K562 (cell line): ENCODE data around the gene CARD11. TPM values are rescaled to one million over a fixed set of nuclear protein-coding genes. Genes with fewer than 3 reads are reported as not detected.

Source experiments
- ATAC-seq: fragments of 200-7000 bp; cut with Tn5 transposase; 3 replicates; pipeline ENCODE4 v1.9.1; 2020; ENCODE audit warnings: moderate library complexity
- BruUV-seq: library from RNA; stranded (reverse); fragments of 400-500 nt; replicated peaks from 2 replicates; lab custom pipeline; 2021; lab: Mats Ljungman, UMichigan
- CTCF ChIA-PET: fragments of 300-600 bp; formaldehyde crosslinking; extraction: SDS; loops from one replicate; lab custom pipeline; 2021; ENCODE audit warnings: low intra/inter-chr PET ratio; lab: Yijun Ruan, JAX
- POLR2A ChIA-PET: fragments of 300-600, 350-650 bp; sonication (Branson Sonifier 250); formaldehyde crosslinking; extraction: SDS; loops from one replicate; lab custom pipeline; 2021; ENCODE audit warnings: antibody characterized with exemption, inconsistent platforms; lab: Yijun Ruan, JAX
- DNase-seq, 4 experiments: peaks; one replicate each; pipeline versions ENCODE4 v3.0.0 to v3.0.0-alpha.2; 2011 to 2018; ENCODE audit warnings: low spot score in 3 of 4, mixed read lengths in 3 of 4; ENCODE audit errors: extremely low read depth in 1 of 4
- FAIRE-seq: peaks from 2 replicates; lab custom pipeline; 2011; peaks lifted over from hg19 to GRCh38; lab: Jason Lieb, UNC
- H2AFZ ChIP-seq: 2 replicates; pipeline ENCODE4 v1.6.0; 2011; ENCODE audit warnings: low read depth, low read length, control low read depth, inconsistent platforms
- H3K27ac ChIP-seq: fragments of 200-600 bp; 3 replicates; pipeline ENCODE4 v1.8.0; 2011; ENCODE audit warnings: low read depth, mild to moderate bottlenecking, control low read depth, inconsistent platforms, low read length, moderate library complexity, mixed read lengths; ENCODE audit errors: extremely low read depth
- H3K27me3 ChIP-seq, 2 experiments: fragments of 300-600 bp in 1 of 2; 2 replicates in 1 of 2; 3 replicates in 1 of 2; pipeline versions ENCODE4 v1.6.0 to v1.8.0; 2011; ENCODE audit warnings: inconsistent platforms in 2 of 2, low read length in 2 of 2, mild to moderate bottlenecking in 1 of 2, mixed read lengths in 1 of 2, moderate library complexity in 1 of 2; ENCODE audit not compliant: control insufficient read depth in 2 of 2, insufficient read depth in 2 of 2
- H3K36me3 ChIP-seq: fragments of 300-600 bp; 3 replicates; pipeline ENCODE4 v1.8.0; 2011; ENCODE audit warnings: mild to moderate bottlenecking, low read length, inconsistent platforms; ENCODE audit not compliant: control insufficient read depth, insufficient read depth
- H3K4me1 ChIP-seq, 2 experiments: fragments of 200-600 bp in 1 of 2; replicated peaks in 1 of 2; 2 replicates in 1 of 2; 3 replicates in 1 of 2; pipeline versions ENCODE4 v1.5.1 to v1.8.0; 2011; ENCODE audit warnings: inconsistent platforms in 2 of 2, low read length in 2 of 2, mild to moderate bottlenecking in 1 of 2, mixed read lengths in 1 of 2, moderate library complexity in 1 of 2; ENCODE audit not compliant: control insufficient read depth in 2 of 2, insufficient read depth in 2 of 2
- H3K4me2 ChIP-seq: 2 replicates; pipeline ENCODE4 v1.6.1; 2011; ENCODE audit warnings: low read length, control low read depth, inconsistent platforms, mixed read lengths; ENCODE audit not compliant: insufficient read depth
- H3K4me3 ChIP-seq: fragments of 200-600 bp; sonication (generic), shearing (Covaris generic); 2 replicates; pipeline ENCODE4 v1.5.1; 2016; ENCODE audit warnings: control low read depth, inconsistent platforms
- H3K79me2 ChIP-seq: fragments of 200-600 bp; 3 replicates; pipeline ENCODE4 v1.8.0; 2011; ENCODE audit warnings: low read length, inconsistent platforms; ENCODE audit not compliant: control insufficient read depth, insufficient read depth
- H3K9ac ChIP-seq, 2 experiments: 2 replicates each; pipeline versions ENCODE4 v1.6.0 to v1.6.1; 2011; ENCODE audit warnings: low read depth in 2 of 2, low read length in 2 of 2, control low read depth in 1 of 2, inconsistent platforms in 1 of 2, mild to moderate bottlenecking in 1 of 2, mixed read lengths in 1 of 2; ENCODE audit not compliant: insufficient read depth in 1 of 2
- H3K9me1 ChIP-seq: one replicate; pipeline ENCODE4 v1.6.0; 2011; ENCODE audit warnings: inconsistent platforms, mild to moderate bottlenecking, low read length, moderate library complexity; ENCODE audit not compliant: control insufficient read depth, insufficient read depth
- H3K9me3 ChIP-seq: replicated peaks from 2 replicates; pipeline ENCODE4 v1.5.1; 2011; ENCODE audit warnings: low read depth, low read length, inconsistent platforms; ENCODE audit not compliant: control insufficient read depth, insufficient read depth
- H4K20me1 ChIP-seq: replicated peaks from 2 replicates; pipeline ENCODE4 v1.6.1; 2011; ENCODE audit warnings: low read length, inconsistent platforms, mixed read lengths; ENCODE audit not compliant: control insufficient read depth, insufficient read depth
- CTCFL ChIP-seq: IDR thresholded peaks from 2 replicates; pipeline ENCODE4 v1.6.1; 2011; ENCODE audit warnings: borderline replicate concordance, low read depth, mild to moderate bottlenecking, moderate library complexity, low read length; ENCODE audit not compliant: insufficient read depth, poor library complexity, severe bottlenecking
- IFI16 ChIP-seq: fragments of 250-450 bp; sonication (Bioruptor Pico); IDR thresholded peaks from 2 replicates; pipeline ENCODE4 v2.1.2; 2022; ENCODE audit warnings: mild to moderate bottlenecking, inconsistent platforms
- MAFF ChIP-seq: IDR thresholded peaks from 2 replicates; pipeline ENCODE4 v1.6.1; 2012; ENCODE audit warnings: low read length, improper control_type of control experiment
- PKNOX1 ChIP-seq: fragments of 450-650 bp; IDR thresholded peaks from 2 replicates; pipeline ENCODE4 v1.6.1; 2016
- RBM25 ChIP-seq: fragments of 200-400 bp; formaldehyde crosslinking; IDR thresholded peaks from 2 replicates; pipeline ENCODE4 v1.6.1; 2018; ENCODE audit warnings: low read length, low read depth, moderate library complexity; ENCODE audit not compliant: severe bottlenecking
- RHOXF2B ChIP-seq: fragments of 250-450 bp; sonication (Bioruptor Pico); conservative IDR thresholded peaks from 2 replicates; pipeline ENCODE4 v1.5.1; 2021
- RUNX1 ChIP-seq: sonication (generic); IDR thresholded peaks from 2 replicates; pipeline ENCODE4 v1.6.1; 2016; ENCODE audit warnings: antibody characterized with exemption, low read depth
- SAFB2 ChIP-seq: fragments of 200-400 bp; formaldehyde crosslinking; IDR thresholded peaks from 2 replicates; pipeline ENCODE4 v1.6.1; 2018; ENCODE audit warnings: borderline replicate concordance, low read length, low read depth, moderate library complexity; ENCODE audit not compliant: severe bottlenecking
- SMARCC2 ChIP-seq: fragments of 450-650 bp; IDR thresholded peaks from 2 replicates; pipeline ENCODE4 v1.6.1; 2017; ENCODE audit warnings: antibody characterized with exemption, moderate library complexity, mild to moderate bottlenecking, low read depth
- ZBED1 ChIP-seq: IDR thresholded peaks from 2 replicates; pipeline ENCODE4 v1.6.1; 2014
- ZNF146 ChIP-seq: IDR thresholded peaks from one replicate; pipeline ENCODE4 v1.6.1; 2018; ENCODE audit warnings: missing compliant biosample characterization; ENCODE audit not compliant: unreplicated experiment
- ZNF551 ChIP-seq: fragments of 250-450 bp; sonication (Bioruptor Pico); IDR thresholded peaks from 2 replicates; pipeline ENCODE4 v1.5.0; 2021; ENCODE audit warnings: mild to moderate bottlenecking, moderate library complexity
- WGBS: fragments of 100-300 bp; shearing (Covaris generic); methylation state at CpG from one replicate; pipeline ENCODE4 v1.1.6; 2016; ENCODE audit warnings: low coverage, mixed read lengths; ENCODE audit not compliant: insufficient coverage; ENCODE audit errors: missing lambda C conversion rate; 5-methylcytosine and 5-hydroxymethylcytosine counted together
- in situ Hi-C: fragments of 300-500 bp; cut with MboI; formaldehyde crosslinking; loops from 4 replicates; pipeline ENCODE4 v1.15.0; 2018; ENCODE audit warnings: inconsistent platforms, mixed read lengths
- intact Hi-C: fragments of 100-400 bp; cut with micrococcal nuclease; formaldehyde crosslinking; loops from 2 replicates; pipeline ENCODE4 v1.14.2; 2022
- polyA plus RNA-seq, 8 experiments: library from polyadenylated mRNA; depleted of rRNA in 4 of 8; stranded (reverse) in 5 of 8; unstranded in 3 of 8; fragments of >200 nt; fragmentation: Nextera tagmentation in 2 of 8; fragmentation: Illumina TruSeq in 1 of 8; extraction: Ambion mirVana in 2 of 8; extraction: Trizol in 1 of 8; gene quantifications; 2 replicates each; pipeline versions ENCODE4 v1.2.1 to v1.2.3, GENCODE V29; 2011 to 2014; ENCODE audit warnings: inconsistent platforms in 1 of 8, missing spikeins in 1 of 8
- total RNA-seq, 7 experiments: library from RNA; depleted of rRNA in 6 of 7; stranded (reverse); fragments of >200 nt in 6 of 7; fragmentation: Illumina TruSeq in 2 of 7; extraction: Trizol in 2 of 7; gene quantifications; 2 replicates each; pipeline versions ENCODE4 v1.2.1 to v1.2.3, GENCODE V29; 2011 to 2021; ENCODE audit warnings: low replicate concordance in 1 of 7
- TF ChIP-seq, protein P1 (sequence below): IDR thresholded peaks from 2 replicates; pipeline ENCODE4 v1.6.1; 2012; ENCODE audit warnings: low read depth, low read length, improper control_type of control experiment, borderline replicate concordance

CARD11 gene
- total and polyA plus RNA-seq, 9 of the 15 experiments (the other 6 are each of a cell fraction or from before 2014, with no cell fraction given), result 0.07 to 12.8 (median 5.7) TPM

DNA sequence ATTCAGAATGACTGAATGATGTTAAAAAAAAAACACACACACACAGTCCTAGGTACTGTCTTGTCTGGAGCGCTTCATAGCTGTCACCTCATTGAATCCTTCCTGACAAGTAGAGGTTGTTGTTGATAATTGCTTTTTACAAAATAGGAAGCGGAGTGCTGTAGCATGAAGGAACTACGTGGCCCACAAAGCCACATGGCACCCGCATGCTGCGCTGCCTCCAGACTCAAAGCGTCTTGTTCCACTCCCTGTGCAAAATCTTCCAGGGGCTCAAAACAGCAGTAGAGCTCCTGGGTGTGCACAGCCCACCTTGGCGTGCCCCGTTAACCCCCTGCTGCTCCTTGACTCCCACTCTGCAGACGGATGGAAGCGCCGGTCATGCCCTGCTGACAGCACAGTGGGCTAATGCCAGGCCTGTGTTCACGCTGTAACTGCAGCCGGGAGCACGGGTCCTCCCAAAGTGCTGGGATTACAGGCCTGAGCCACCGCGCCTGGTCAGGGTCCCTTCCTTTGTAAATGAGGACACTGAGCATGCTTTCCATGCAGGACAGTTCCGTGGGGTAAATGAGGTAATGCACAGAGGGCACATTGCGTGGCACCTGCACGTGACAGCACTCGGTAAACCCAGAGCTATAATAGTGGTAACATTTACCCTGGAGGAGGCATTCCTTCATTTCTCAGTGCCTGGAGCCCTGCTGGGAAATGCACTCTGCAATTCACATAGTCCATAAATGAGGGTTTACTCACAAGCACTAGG lies 108.5 kb downstream of the CARD11 start:
- Histone ChIP-seq H2AFZ (no peak overlapping the region), H3K27ac (no peak overlapping the region), H3K79me2 (no peaks in the 10 kb centered on the region), H3K4me1 (peaks cover 0 to 7% of the 10 kb centered on the region in 2 experiments; a peak in 2 of 5 replicates), H3K36me3 (no peaks in the 10 kb centered on the region), H3K9me3 (no peaks in the 10 kb centered on the region), H3K9ac (no peak overlapping the region), H3K9me1 (no peaks in the 10 kb centered on the region), H3K4me2 (no peak overlapping the region), H3K4me3 (no peak overlapping the region), H3K27me3 (no peaks in the 10 kb centered on the region), H4K20me1 (no peaks in the 10 kb centered on the region)
- ATAC-seq, result no peak
- in situ Hi-C loops, result no loop called here
- no peak for FAIRE-seq
- DNase-seq, result no peak
- intact Hi-C loops, result no loop called here
- POLR2A ChIA-PET, result interaction anchor here (1.0 kb wide), 1 partner anchor 13 kb away, joined by 4 read pairs; no protein-coding TSS in a partner anchor
- BruUV-seq, result no TSS peak
- CTCF ChIA-PET, result no interaction called here
- WGBS, result 74% methylated on average over 18 of the region's 20 CpGs
- TF ChIP-seq ZBED1 (no peak), RUNX1 (no peak), ZNF551 (CRISPR knock-in tag) (no peak), PKNOX1 (no peak), SMARCC2 (no peak), MAFF (no peak), RBM25 (no peak), RHOXF2B (no peak), IFI16 (CRISPR knock-in tag) (no peak), ZNF146 (no peak), SAFB2 (no peak), CTCFL (no peak)
- TF ChIP-seq, protein P1, sequence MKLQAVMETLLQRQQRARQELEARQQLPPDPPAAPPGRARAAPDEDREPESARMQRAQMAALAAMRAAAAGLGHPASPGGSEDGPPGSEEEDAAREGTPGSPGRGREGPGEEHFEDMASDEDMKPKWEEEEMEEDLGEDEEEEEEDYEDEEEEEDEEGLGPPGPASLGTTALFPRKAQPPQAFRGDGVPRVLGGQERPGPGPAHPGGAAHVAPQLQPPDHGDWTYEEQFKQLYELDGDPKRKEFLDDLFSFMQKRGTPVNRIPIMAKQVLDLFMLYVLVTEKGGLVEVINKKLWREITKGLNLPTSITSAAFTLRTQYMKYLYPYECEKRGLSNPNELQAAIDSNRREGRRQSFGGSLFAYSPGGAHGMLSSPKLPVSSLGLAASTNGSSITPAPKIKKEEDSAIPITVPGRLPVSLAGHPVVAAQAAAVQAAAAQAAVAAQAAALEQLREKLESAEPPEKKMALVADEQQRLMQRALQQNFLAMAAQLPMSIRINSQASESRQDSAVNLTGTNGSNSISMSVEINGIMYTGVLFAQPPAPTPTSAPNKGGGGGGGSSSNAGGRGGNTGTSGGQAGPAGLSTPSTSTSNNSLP, result no peak
